Panc1 (cell line): ENCODE measurements around the gene GPR162. TPM values are rescaled to one million over a fixed set of nuclear protein-coding genes. Genes with fewer than 3 reads are reported as not detected.
A peak's percentile ranks its signal among the peaks of the same experiment; 100 is the strongest.

Source experiments
- ATAC-seq: fragments of 200-7000 bp; cut with Tn5 transposase; 2 replicates; pipeline ENCODE4 v1.9.1; 2020; ENCODE audit warnings: mild to moderate bottlenecking, moderate library complexity
- BruUV-seq: library from RNA; stranded (reverse); fragments of 400-500 nt; replicated peaks from 2 replicates; lab custom pipeline; 2021; lab: Mats Ljungman, UMichigan
- CTCF ChIA-PET: fragments of 300-600 bp; sonication (Branson Sonifier 250); formaldehyde crosslinking; loops from one replicate; lab custom pipeline; 2022; ENCODE audit warnings: antibody characterized with exemption; lab: Charles Lee
- POLR2A ChIA-PET: fragments of 300-600 bp; sonication (Branson Sonifier 250); formaldehyde crosslinking; loops from one replicate; lab custom pipeline; 2022; ENCODE audit warnings: antibody characterized with exemption; lab: Charles Lee
- DNase-seq: peaks from one replicate; pipeline ENCODE4 v3.0.0-alpha.2; 2010; ENCODE audit warnings: low read depth, low spot score
- H3K27ac ChIP-seq: 2 replicates; pipeline ENCODE4 v1.5.1; 2011; ENCODE audit warnings: mild to moderate bottlenecking, low read length, inconsistent platforms
- H3K27me3 ChIP-seq: fragments of 200-500 bp; sonication (Bioruptor generic); 2 replicates; pipeline ENCODE4 v1.6.0; 2014; ENCODE audit warnings: low read length, inconsistent platforms; ENCODE audit not compliant: control insufficient read depth, insufficient read depth
- H3K36me3 ChIP-seq: fragments of 200-500 bp; sonication (Bioruptor generic); 2 replicates; pipeline ENCODE4 v1.5.1; 2014; ENCODE audit warnings: inconsistent platforms, mild to moderate bottlenecking, low read length, moderate library complexity; ENCODE audit not compliant: control insufficient read depth, insufficient read depth
- H3K4me1 ChIP-seq: 2 replicates; pipeline ENCODE4 v1.5.1; 2011; ENCODE audit warnings: inconsistent platforms, mild to moderate bottlenecking, low read length, moderate library complexity; ENCODE audit not compliant: control insufficient read depth, insufficient read depth
- H3K4me3 ChIP-seq, 2 experiments: 2 replicates each; pipeline ENCODE4 v1.5.1; 2011 to 2012; ENCODE audit warnings: low read depth in 2 of 2, low read length in 2 of 2, mild to moderate bottlenecking in 2 of 2, inconsistent platforms in 1 of 2, moderate library complexity in 1 of 2
- H3K9me3 ChIP-seq: fragments of 200-500 bp; sonication (Bioruptor generic); 2 replicates; pipeline ENCODE4 v1.5.1; 2014; ENCODE audit warnings: low read depth, mild to moderate bottlenecking, inconsistent platforms, low read length, moderate library complexity; ENCODE audit not compliant: control insufficient read depth, insufficient read depth
- POLR2AphosphoS5 ChIP-seq: IDR thresholded peaks from 2 replicates; pipeline ENCODE4 v1.6.1; 2012; ENCODE audit warnings: mild to moderate bottlenecking, low read depth, low read length, moderate library complexity
- SIN3A ChIP-seq: IDR thresholded peaks from 2 replicates; pipeline ENCODE4 v1.6.1; 2012; ENCODE audit warnings: low read depth, mild to moderate bottlenecking, low read length, moderate library complexity, borderline replicate concordance; ENCODE audit not compliant: insufficient read depth
- TCF7L2 ChIP-seq: IDR thresholded peaks from 2 replicates; pipeline ENCODE4 v1.6.1; 2011; ENCODE audit warnings: mild to moderate bottlenecking, low read depth, low read length, inconsistent platforms
- in situ Hi-C: cut with HindIII; loops from 2 replicates; pipeline ENCODE4 v1.10.0; 2016; ENCODE audit warnings: low sequenced_read_pairs, low pct_unique_long_range_greater_than_20kb
- intact Hi-C: fragments of 100-400 bp; cut with micrococcal nuclease; formaldehyde crosslinking; loops from one replicate; pipeline ENCODE4 v1.10.0; 2022; ENCODE audit not compliant: unreplicated experiment
- total RNA-seq: library from RNA; stranded (reverse); gene quantifications from one replicate; pipeline ENCODE4 v1.2.1, GENCODE V29; 2021; ENCODE audit not compliant: unreplicated experiment
- TF ChIP-seq, protein P1 (sequence below), 2 experiments: IDR thresholded peaks; 2 replicates each; pipeline ENCODE4 v1.6.1; 2011 to 2012; ENCODE audit warnings: low read depth in 2 of 2, control low read depth in 1 of 2, low read length in 1 of 2, mild to moderate bottlenecking in 1 of 2, moderate library complexity in 1 of 2; ENCODE audit not compliant: insufficient read depth in 1 of 2
- TF ChIP-seq, protein P2 (sequence below): fragments of 450-650 bp; IDR thresholded peaks from 2 replicates; pipeline ENCODE4 v1.5.1; 2017; ENCODE audit warnings: mild to moderate bottlenecking

The GPR162 gene
- total RNA-seq, 1 experiment from 2014 or later: 1.3 TPM

DNA sequence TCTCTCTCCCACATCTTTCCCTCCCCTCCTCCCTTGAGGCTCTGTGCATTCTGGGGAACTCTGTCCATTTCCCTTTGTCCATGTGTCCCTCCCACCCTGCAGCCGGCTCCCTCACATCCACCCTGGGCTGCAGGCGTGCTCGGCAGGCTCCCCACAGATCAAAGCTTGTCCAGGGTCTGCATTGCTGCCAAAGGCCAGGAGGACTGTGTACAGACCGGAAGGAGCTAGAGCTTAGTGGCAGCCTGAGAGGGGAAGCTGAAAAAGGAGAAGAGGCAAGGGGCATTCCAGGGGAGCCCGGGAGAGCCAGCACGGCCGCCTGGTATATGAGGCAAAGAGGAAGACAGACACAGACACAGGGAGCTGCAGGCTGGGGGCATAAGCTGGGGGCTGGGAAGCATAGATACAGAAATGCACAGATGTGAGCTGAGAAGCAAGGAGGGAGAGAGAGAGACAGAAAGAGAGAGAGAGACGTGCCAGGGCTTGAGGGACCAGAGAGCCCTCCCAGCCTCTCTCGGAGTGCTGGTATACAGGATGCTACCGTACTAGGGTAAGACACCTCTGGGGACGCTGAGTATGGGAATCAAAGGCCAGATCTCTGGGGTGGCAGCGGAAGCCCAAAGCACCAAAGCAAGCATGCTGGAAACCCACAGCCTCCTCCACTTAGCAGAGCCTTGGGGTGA, 29.0 kb upstream of the GPR162 start:
- in situ Hi-C loops: no loop called here
- CTCF ChIA-PET: interaction anchor here (0.6 kb wide), 1 partner anchor 143 kb away, joined by 4 read pairs; no protein-coding TSS in a partner anchor

DNA sequence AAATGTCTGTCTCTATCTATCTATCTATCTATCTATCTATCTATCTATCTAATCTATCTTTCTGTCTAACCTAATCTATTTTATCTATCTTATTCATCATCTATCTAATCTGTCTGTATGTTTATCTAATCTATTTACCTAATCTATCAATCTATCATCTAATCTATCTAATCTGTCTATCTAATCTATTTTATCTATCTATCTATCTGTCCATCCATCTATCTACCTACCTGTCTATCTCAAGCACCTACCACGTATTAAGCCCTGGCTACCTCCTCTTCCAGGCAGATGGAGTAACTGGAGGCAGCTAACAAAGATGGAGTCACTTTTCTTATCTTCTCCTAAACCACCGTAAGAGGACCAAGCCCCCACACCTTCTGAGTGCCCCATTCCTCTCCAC, 26.5 kb upstream of the GPR162 start:
- POLR2A ChIA-PET: no interaction called here
- intact Hi-C loops: no loop called here
- no peak for ATAC-seq

More for the DNA sequence above, 29.0 kb upstream of the GPR162 start:
- no peaks in the 10 kb centered on the region for H3K9me3 ChIP-seq
- intact Hi-C loops: no loop called here
- peak; percentile 70 for ATAC-seq
- no peaks in the 10 kb centered on the region for H3K36me3 ChIP-seq
- TF ChIP-seq TCF7L2: no peak
- TF ChIP-seq SIN3A: no peak
- TF ChIP-seq, protein P1, sequence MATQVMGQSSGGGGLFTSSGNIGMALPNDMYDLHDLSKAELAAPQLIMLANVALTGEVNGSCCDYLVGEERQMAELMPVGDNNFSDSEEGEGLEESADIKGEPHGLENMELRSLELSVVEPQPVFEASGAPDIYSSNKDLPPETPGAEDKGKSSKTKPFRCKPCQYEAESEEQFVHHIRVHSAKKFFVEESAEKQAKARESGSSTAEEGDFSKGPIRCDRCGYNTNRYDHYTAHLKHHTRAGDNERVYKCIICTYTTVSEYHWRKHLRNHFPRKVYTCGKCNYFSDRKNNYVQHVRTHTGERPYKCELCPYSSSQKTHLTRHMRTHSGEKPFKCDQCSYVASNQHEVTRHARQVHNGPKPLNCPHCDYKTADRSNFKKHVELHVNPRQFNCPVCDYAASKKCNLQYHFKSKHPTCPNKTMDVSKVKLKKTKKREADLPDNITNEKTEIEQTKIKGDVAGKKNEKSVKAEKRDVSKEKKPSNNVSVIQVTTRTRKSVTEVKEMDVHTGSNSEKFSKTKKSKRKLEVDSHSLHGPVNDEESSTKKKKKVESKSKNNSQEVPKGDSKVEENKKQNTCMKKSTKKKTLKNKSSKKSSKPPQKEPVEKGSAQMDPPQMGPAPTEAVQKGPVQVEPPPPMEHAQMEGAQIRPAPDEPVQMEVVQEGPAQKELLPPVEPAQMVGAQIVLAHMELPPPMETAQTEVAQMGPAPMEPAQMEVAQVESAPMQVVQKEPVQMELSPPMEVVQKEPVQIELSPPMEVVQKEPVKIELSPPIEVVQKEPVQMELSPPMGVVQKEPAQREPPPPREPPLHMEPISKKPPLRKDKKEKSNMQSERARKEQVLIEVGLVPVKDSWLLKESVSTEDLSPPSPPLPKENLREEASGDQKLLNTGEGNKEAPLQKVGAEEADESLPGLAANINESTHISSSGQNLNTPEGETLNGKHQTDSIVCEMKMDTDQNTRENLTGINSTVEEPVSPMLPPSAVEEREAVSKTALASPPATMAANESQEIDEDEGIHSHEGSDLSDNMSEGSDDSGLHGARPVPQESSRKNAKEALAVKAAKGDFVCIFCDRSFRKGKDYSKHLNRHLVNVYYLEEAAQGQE (IDR thresholded peaks at IDR 0.05; ENCODE audit: insufficient read depth in 1 of 2, low read depth in 2 of 2, low read length in 1 of 2): no peak
- TF ChIP-seq, protein P2, sequence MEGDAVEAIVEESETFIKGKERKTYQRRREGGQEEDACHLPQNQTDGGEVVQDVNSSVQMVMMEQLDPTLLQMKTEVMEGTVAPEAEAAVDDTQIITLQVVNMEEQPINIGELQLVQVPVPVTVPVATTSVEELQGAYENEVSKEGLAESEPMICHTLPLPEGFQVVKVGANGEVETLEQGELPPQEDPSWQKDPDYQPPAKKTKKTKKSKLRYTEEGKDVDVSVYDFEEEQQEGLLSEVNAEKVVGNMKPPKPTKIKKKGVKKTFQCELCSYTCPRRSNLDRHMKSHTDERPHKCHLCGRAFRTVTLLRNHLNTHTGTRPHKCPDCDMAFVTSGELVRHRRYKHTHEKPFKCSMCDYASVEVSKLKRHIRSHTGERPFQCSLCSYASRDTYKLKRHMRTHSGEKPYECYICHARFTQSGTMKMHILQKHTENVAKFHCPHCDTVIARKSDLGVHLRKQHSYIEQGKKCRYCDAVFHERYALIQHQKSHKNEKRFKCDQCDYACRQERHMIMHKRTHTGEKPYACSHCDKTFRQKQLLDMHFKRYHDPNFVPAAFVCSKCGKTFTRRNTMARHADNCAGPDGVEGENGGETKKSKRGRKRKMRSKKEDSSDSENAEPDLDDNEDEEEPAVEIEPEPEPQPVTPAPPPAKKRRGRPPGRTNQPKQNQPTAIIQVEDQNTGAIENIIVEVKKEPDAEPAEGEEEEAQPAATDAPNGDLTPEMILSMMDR: no peak
- TF ChIP-seq POLR2AphosphoS5: no peak
- DNase-seq: no peak
- H3K4me1 ChIP-seq: no peaks in the 10 kb centered on the region
- POLR2A ChIA-PET: interaction anchor here (0.6 kb wide), 1 partner anchor 15 kb away, joined by 7 read pairs; no protein-coding TSS in a partner anchor
- no peak overlapping the region for H3K4me3 ChIP-seq
- BruUV-seq: no TSS peak
- no peaks in the 10 kb centered on the region for H3K27me3 ChIP-seq
- no peak overlapping the region for H3K27ac ChIP-seq

More for the DNA sequence above, 26.5 kb upstream of the GPR162 start:
- in situ Hi-C loops: no loop called here
- Histone ChIP-seq H3K4me3 (no peak overlapping the region), H3K36me3 (no peaks in the 10 kb centered on the region), H3K9me3 (no peaks in the 10 kb centered on the region), H3K4me1 (no peaks in the 10 kb centered on the region), H3K27me3 (no peaks in the 10 kb centered on the region), H3K27ac (no peak overlapping the region)
- CTCF ChIA-PET: no interaction called here
- no peak for TF ChIP-seq SIN3A
- TF ChIP-seq, protein P2: no peak
- no peak for TF ChIP-seq TCF7L2
- no peak for TF ChIP-seq POLR2AphosphoS5
- TF ChIP-seq, protein P1 (IDR thresholded peaks at IDR 0.05; ENCODE audit: insufficient read depth in 1 of 2, low read depth in 2 of 2, low read length in 1 of 2): no peak
- no TSS peak for BruUV-seq
- DNase-seq: no peak
